ENCODE measurements around the gene MAN2A1. TPM values are rescaled to one million over a fixed set of nuclear protein-coding genes. Genes with fewer than 3 reads are reported as not detected.

MAN2A1 gene
- polyA plus RNA-seq (2011; rRNA removed) (40.1 and 55.8 TPM in 2 replicates), polyA minus RNA-seq (2011; rRNA and poly(A)+ RNA removed) (41.5 and 71.9 TPM in 2 replicates)

- CTCF ChIA-PET: interaction anchor here (0.6 to 3.0 kb wide), 6 partner anchors 8 to 1009 kb away, joined by 3 to 12 read pairs (median 8); no protein-coding TSS in a partner anchor
- Histone ChIP-seq H3K27me3 (ENCODE audit: control insufficient read depth, insufficient read depth, low read length) (no peaks in the 10 kb centered on the region), H3K27ac (ENCODE audit: low read depth, low read length) (peak within 1 kb of the TSS; percentile 86), H3K9me3 (ENCODE audit: control insufficient read depth, insufficient read depth, low read length) (peaks cover 3% of the 10 kb centered on the region; the same call in 1 of the 2 replicates), H3K4me3 (ENCODE audit: low read depth, low read length) (peak within 1 kb of the TSS; percentile 87)
- TF ChIP-seq CTCF (IDR thresholded peaks at IDR 0.05; ENCODE audit: low read depth, low read length): no peak
- DNase-seq (ENCODE audit: low read depth, low spot score): no peak
- POLR2A ChIA-PET: interaction anchor here (1.4 to 1.6 kb wide), 2 partner anchors 69 to 176 kb away, joined by 3 read pairs; no protein-coding TSS in a partner anchor
Measured at GRCh38 chr5:109689740-109690241, at the start of gene MAN2A1. MAN2A1 (plus strand) TSS chr5:109689927; CDS start chr5:109690418, 491 bp downstream.

DNA sequence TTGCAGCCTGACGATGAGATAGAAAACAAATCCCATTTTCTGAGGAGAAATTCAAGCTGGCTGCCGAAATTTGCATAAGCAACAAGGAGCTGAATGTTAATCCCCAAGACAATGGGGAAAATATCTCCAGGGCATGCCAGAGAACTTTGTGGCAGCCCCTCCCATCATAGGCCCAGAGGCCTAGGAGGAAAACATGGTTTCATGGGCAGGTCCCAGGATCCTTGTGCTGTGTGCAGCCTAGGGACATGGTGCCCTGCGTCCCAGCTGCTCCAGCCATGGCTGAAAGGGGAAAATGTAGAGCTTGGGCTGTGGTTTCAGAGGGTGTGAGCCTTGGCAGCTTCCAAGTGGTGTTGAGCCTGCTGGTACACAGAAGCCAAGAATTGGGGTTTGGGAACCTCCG, 48.8 kb upstream of the MAN2A1 start:
- POLR2A ChIA-PET: no interaction called here
- DNase-seq (ENCODE audit: low read depth, low spot score): no peak
- TF ChIP-seq CTCF (IDR thresholded peaks at IDR 0.05; ENCODE audit: low read depth, low read length): no peak

GRCh38 chr5:109643791-109644350, 45.9 kb upstream of the MAN2A1 start:
- no peak for DNase-seq (ENCODE audit: low read depth, low spot score)
- H3K27ac ChIP-seq (ENCODE audit: low read depth, low read length): no peak overlapping the region
- no peak overlapping the region for H3K4me3 ChIP-seq (ENCODE audit: low read depth, low read length)
- no peaks in the 10 kb centered on the region for H3K9me3 ChIP-seq (ENCODE audit: control insufficient read depth, insufficient read depth, low read length)
- TF ChIP-seq CTCF (IDR thresholded peaks at IDR 0.05; ENCODE audit: low read depth, low read length): no peak
- ChIA-PET POLR2A (no interaction called here), CTCF (no interaction called here)
- no peaks in the 10 kb centered on the region for H3K27me3 ChIP-seq (ENCODE audit: control insufficient read depth, insufficient read depth, low read length)

More for the DNA sequence above, 48.8 kb upstream of the MAN2A1 start:
- H3K27me3 ChIP-seq (ENCODE audit: control insufficient read depth, insufficient read depth, low read length): no peaks in the 10 kb centered on the region
- no peak overlapping the region for H3K4me3 ChIP-seq (ENCODE audit: low read depth, low read length)
- no peaks in the 10 kb centered on the region for H3K9me3 ChIP-seq (ENCODE audit: control insufficient read depth, insufficient read depth, low read length)
- CTCF ChIA-PET: no interaction called here
- H3K27ac ChIP-seq (ENCODE audit: low read depth, low read length): no peak overlapping the region

- Histone ChIP-seq H3K4me3 (ENCODE audit: low read depth, low read length) (no peak overlapping the region), H3K27ac (ENCODE audit: low read depth, low read length) (no peak overlapping the region), H3K9me3 (ENCODE audit: control insufficient read depth, insufficient read depth, low read length) (no peaks in the 10 kb centered on the region), H3K27me3 (ENCODE audit: control insufficient read depth, insufficient read depth, low read length) (no peaks in the 10 kb centered on the region)
- POLR2A ChIA-PET: no interaction called here
- no peak for TF ChIP-seq CTCF (IDR thresholded peaks at IDR 0.05; ENCODE audit: low read depth, low read length)
- CTCF ChIA-PET: no interaction called here
- no peak for DNase-seq (ENCODE audit: low read depth, low spot score)
Measured at GRCh38 chr5:109644829-109645228, 44.9 kb upstream of the MAN2A1 start.

- H3K27ac ChIP-seq (ENCODE audit: low read depth, low read length): no peak overlapping the region
- DNase-seq (ENCODE audit: low read depth, low spot score): no peak
- no peak overlapping the region for H3K4me3 ChIP-seq (ENCODE audit: low read depth, low read length)
- ChIA-PET CTCF (no interaction called here), POLR2A (interaction anchor here (0.7 kb wide), 1 partner anchor 113 kb away, joined by 9 read pairs; no protein-coding TSS in a partner anchor)
- TF ChIP-seq CTCF (IDR thresholded peaks at IDR 0.05; ENCODE audit: low read depth, low read length): no peak
- no peaks in the 10 kb centered on the region for H3K27me3 ChIP-seq (ENCODE audit: control insufficient read depth, insufficient read depth, low read length)
- H3K9me3 ChIP-seq (ENCODE audit: control insufficient read depth, insufficient read depth, low read length): no peaks in the 10 kb centered on the region
Measured at GRCh38 chr5:109645707-109646192, 44.0 kb upstream of the MAN2A1 start.

Measured in AG04450 (cell line).